ENCODE data around the gene STAG1.

DNA sequence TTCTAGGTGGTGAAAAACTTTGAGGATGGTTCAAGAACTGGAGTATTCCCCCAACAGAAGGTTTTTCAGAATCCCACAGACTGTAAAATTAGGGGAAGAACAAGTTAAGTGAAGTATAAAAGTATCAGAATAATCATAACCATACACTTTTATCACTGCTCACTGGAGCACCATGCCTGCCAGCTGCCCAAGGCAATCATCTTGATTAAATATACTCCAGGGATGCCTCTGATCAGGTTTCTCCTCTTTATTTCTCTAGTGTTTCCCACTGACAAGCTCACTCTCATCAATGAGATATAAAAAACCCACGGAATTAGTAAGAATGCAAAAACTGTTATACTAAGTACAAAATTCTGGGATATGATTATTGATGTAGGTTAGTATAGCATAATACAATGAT lies 108.0 kb downstream of the STAG1 start:
- TF ChIP-seq, protein P1, sequence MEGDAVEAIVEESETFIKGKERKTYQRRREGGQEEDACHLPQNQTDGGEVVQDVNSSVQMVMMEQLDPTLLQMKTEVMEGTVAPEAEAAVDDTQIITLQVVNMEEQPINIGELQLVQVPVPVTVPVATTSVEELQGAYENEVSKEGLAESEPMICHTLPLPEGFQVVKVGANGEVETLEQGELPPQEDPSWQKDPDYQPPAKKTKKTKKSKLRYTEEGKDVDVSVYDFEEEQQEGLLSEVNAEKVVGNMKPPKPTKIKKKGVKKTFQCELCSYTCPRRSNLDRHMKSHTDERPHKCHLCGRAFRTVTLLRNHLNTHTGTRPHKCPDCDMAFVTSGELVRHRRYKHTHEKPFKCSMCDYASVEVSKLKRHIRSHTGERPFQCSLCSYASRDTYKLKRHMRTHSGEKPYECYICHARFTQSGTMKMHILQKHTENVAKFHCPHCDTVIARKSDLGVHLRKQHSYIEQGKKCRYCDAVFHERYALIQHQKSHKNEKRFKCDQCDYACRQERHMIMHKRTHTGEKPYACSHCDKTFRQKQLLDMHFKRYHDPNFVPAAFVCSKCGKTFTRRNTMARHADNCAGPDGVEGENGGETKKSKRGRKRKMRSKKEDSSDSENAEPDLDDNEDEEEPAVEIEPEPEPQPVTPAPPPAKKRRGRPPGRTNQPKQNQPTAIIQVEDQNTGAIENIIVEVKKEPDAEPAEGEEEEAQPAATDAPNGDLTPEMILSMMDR (IDR thresholded peaks at IDR 0.05): no peak
- no peak for TF ChIP-seq EP300 (IDR thresholded peaks at IDR 0.05)

Measured in tibial nerve (tissue), 4 donors.